ENCODE data around the gene COL8A2. TPM values are rescaled to one million over a fixed set of nuclear protein-coding genes. Genes with fewer than 3 reads are reported as not detected.
"Not testable (repeated sequence)": the region's sequence is repeated elsewhere in the genome, so short reads cannot be mapped to it uniquely, and the experiment has no call there.

The COL8A2 gene
- total RNA-seq, 1 donor from 2014 or later, result 0.10 TPM

DNA sequence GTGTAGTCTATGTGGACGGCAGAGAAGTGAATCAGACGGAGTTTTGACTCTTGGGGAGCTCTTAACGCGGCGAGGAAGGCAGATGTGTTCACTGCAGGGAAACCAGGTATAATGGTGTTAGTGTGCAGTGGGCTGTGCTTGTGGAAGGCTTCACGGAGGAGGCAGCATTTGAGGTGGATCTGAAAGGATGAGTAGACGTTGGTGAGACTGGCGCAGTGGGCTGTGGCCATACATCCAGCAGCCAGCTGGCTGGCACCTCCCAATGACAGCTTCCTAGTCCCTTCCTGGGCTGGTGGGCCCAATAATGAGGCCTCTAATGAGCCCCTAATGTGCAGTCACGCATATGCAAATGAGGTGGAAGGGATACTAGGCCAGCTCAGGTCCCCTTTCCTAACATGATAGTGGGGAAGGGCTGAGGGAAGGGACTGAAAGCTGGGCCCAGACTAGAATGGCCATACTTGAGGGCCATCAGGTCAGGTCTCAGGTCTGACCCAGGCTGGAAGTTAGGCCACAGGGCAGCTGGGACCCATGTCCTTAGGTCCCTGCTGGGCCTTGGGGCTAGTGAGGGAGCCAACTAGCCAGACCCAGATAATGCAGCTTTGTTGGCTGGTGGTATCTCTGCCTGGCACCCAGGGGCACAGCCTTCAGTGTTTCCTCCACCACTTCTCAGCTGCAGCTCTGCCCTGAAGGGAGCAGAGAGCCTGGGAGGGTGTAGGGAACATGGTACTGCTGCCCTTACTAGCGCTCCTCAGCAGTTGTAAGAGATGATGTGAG, 34.8 kb upstream of the COL8A2 start:
- H3K27me3 Mint-ChIP-seq, result no peaks in the 10 kb centered on the region
- H3K4me3 Mint-ChIP-seq (ENCODE audit: low read depth), result no peak overlapping the region
- no peak overlapping the region for H3K27ac Mint-ChIP-seq
- DNase-seq (ENCODE audit: low spot score, unreplicated experiment), result no peak
- TF ChIP-seq, protein P1, sequence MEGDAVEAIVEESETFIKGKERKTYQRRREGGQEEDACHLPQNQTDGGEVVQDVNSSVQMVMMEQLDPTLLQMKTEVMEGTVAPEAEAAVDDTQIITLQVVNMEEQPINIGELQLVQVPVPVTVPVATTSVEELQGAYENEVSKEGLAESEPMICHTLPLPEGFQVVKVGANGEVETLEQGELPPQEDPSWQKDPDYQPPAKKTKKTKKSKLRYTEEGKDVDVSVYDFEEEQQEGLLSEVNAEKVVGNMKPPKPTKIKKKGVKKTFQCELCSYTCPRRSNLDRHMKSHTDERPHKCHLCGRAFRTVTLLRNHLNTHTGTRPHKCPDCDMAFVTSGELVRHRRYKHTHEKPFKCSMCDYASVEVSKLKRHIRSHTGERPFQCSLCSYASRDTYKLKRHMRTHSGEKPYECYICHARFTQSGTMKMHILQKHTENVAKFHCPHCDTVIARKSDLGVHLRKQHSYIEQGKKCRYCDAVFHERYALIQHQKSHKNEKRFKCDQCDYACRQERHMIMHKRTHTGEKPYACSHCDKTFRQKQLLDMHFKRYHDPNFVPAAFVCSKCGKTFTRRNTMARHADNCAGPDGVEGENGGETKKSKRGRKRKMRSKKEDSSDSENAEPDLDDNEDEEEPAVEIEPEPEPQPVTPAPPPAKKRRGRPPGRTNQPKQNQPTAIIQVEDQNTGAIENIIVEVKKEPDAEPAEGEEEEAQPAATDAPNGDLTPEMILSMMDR (IDR thresholded peaks at IDR 0.05; ENCODE audit: unreplicated experiment), result no peak
- no peaks in the 10 kb centered on the region for H3K9me3 Mint-ChIP-seq (ENCODE audit: low read depth)
- peaks cover 41% of the 10 kb centered on the region for H3K4me1 Mint-ChIP-seq (ENCODE audit: low read depth)
- H3K36me3 Mint-ChIP-seq (ENCODE audit: insufficient read depth), result peaks cover 6% of the 10 kb centered on the region

DNA sequence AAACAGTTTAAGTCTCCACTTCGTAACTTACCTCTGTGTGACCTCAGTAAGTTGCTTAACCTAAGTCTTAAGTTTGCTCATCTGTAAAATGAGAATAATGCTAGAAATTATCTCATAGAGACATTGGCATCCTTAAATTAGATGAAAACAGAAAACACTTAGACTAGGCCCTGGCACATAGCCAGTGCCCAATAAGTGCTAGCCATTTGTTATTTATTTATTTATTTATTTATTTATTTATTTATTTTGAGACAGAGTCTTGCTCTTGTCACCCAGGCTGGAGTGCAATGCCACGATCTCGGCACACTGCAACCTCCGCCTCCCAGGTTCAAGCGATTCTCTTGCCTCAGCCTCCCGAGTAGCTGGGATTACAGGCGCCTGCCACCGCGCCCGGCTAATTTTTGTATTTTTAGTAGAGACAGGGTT, 33.8 kb upstream of the COL8A2 start:
- peaks cover 47% of the 10 kb centered on the region for H3K4me1 Mint-ChIP-seq (ENCODE audit: low read depth)
- not testable (repeated sequence) for H3K4me3 Mint-ChIP-seq (ENCODE audit: low read depth); H3K9me3 Mint-ChIP-seq (ENCODE audit: low read depth); H3K27me3 Mint-ChIP-seq; DNase-seq (ENCODE audit: low spot score, unreplicated experiment); H3K36me3 Mint-ChIP-seq (ENCODE audit: insufficient read depth)
- peak overlapping the region; percentile 62 for H3K27ac Mint-ChIP-seq

DNA sequence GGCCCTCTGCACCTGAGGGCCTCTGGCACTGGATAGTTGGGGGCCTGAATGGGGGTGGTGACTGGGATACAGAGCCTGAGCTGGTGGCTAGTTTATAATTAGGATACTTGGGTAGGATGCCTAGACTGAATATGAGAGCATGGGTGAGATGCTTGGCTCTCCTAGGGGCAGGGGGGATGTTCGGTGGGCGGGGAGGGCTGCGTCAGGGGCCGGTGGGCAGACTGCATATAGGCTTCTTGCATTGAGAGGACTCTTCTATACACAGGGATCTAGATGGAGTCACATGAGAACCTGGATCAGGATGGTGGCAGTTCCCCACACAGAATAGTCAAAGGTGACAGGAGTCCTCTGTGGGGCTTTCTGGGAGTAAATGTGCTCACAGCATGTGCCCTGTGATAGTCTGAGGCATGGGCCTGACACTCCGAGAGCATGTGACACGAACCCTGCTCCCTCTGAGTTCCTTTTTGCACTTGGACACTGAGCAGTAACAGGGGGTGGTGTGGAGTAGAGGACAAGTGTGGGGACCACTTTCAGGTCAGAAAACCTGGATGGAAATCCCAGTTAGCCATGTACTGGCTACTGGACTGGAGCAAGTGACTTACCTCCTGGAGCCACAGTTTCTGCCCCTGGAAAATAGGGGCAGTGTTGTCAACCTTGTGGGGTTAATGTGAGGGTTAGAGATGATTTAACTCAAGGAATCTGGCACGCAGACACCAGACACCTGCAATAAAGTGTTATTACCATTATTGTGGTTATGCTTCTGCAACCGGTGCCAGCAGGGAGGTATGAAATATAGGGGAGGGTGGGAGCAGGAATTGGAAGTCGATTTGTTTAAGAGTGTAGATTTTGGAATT, 33.2 kb upstream of the COL8A2 start:
- peak overlapping the region; percentile 61 for H3K27ac Mint-ChIP-seq
- H3K36me3 Mint-ChIP-seq (ENCODE audit: insufficient read depth), result no peaks in the 10 kb centered on the region
- no peak for DNase-seq (ENCODE audit: low spot score, unreplicated experiment)
- peaks cover 47% of the 10 kb centered on the region for H3K4me1 Mint-ChIP-seq (ENCODE audit: low read depth)
- H3K9me3 Mint-ChIP-seq (ENCODE audit: low read depth), result no peaks in the 10 kb centered on the region
- peak overlapping the region; percentile 87 for H3K4me3 Mint-ChIP-seq (ENCODE audit: low read depth)
- no peaks in the 10 kb centered on the region for H3K27me3 Mint-ChIP-seq
- TF ChIP-seq, protein P1 (IDR thresholded peaks at IDR 0.05; ENCODE audit: unreplicated experiment), result no peak

DNA sequence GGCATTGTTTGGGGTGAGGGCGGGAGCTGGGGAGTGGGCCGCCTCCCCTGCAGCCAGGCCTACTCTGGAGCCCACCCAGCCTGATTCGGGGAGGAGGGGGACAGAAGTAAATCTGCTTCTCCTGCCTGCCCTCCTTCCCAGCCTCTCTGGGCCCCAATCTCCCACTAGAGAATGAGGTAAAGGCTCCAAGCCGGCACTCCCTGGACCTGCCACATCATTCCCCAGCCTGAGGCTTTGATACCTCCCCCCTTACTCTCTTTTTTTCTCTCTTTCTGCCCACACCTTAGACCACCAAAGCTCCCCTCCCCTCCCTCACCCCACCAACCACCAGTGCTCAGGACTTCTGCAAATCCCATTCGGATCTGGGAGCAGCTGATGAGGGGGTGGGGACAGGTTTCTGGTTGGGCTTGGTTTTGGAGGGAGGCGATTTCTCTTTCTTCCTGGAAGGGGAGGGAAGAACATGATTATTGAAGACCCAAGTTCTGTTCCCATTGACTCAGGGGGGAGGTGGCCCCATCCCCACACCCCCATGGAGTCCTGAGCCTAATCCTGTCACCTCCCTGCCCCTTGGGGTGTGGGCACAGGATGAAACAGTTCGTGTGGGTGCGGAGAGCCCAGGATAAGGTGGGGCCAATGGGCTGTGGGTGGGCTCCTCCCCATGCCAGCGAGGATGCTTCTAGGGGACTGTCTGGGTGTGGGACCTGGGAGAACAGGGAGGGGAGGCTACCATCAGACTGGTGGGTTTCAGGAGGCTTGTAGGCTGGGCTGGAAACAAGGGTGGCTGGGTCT, 32.3 kb upstream of the COL8A2 start:
- H3K9me3 Mint-ChIP-seq (ENCODE audit: low read depth), result no peaks in the 10 kb centered on the region
- TF ChIP-seq, protein P1 (IDR thresholded peaks at IDR 0.05; ENCODE audit: unreplicated experiment), result no peak
- H3K4me3 Mint-ChIP-seq (ENCODE audit: low read depth), result peak overlapping the region; percentile 87
- no peaks in the 10 kb centered on the region for H3K27me3 Mint-ChIP-seq
- no peaks in the 10 kb centered on the region for H3K36me3 Mint-ChIP-seq (ENCODE audit: insufficient read depth)
- H3K27ac Mint-ChIP-seq, result peak overlapping the region; percentile 61
- no peak for DNase-seq (ENCODE audit: low spot score, unreplicated experiment)
- H3K4me1 Mint-ChIP-seq (ENCODE audit: low read depth), result peaks cover 45% of the 10 kb centered on the region

DNA sequence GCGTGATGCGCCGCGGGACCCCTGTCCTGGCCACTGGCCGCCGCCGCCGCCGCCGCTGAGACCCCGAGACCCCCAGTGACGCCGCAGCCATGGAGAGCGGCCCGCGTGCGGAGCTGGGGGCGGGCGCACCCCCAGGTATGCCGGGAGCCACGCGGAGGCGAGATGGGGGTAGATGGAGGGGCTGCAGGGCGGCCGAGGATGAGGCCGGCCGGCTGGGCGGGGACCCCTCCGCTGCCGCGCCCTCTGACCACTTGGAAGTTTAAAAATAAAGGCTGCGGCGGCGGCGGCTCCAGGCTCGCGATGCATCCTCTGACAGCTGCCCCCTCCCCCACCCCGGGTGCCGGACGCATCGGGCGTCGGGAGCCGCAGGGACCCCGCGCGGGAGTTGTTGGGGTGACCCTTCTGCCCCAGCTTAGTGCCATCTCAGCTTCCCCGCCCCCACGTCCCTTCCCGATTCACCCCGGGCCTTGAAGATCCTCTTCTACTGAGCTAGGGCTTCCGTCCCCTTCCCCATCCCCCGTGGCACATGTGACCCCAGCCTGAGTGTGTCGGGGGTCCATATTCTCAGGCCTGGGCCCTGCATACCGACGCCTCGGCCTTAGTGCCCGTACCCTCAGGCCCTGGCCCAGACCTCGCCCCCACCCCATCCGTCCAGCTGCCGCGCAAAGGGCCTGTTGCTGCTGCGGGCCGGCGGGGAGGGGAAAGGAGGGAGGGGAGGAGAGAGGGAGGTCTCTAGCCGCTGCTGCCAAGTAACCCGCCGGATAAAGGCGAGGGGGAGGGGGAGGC, 31.5 kb upstream of the COL8A2 start:
- H3K27ac Mint-ChIP-seq, result peak overlapping the region; percentile 96
- H3K4me1 Mint-ChIP-seq (ENCODE audit: low read depth), result peaks cover 39% of the 10 kb centered on the region
- no peaks in the 10 kb centered on the region for H3K27me3 Mint-ChIP-seq
- H3K4me3 Mint-ChIP-seq (ENCODE audit: low read depth), result peak overlapping the region; percentile 87
- TF ChIP-seq, protein P1 (IDR thresholded peaks at IDR 0.05; ENCODE audit: unreplicated experiment), result no peak
- DNase-seq (ENCODE audit: low spot score, unreplicated experiment), result peak; percentile 59
- H3K36me3 Mint-ChIP-seq (ENCODE audit: insufficient read depth), result no peaks in the 10 kb centered on the region
- H3K9me3 Mint-ChIP-seq (ENCODE audit: low read depth), result no peaks in the 10 kb centered on the region

All from progenitor cell of endocrine pancreas (in vitro differentiated cells).